Left renal pelvis (tissue), 4 donors: ENCODE measurements around the gene NTRK1. TPM values are rescaled to one million over a fixed set of nuclear protein-coding genes. Genes with fewer than 3 reads are reported as not detected.
"Not testable (repeated sequence)": the region's sequence is repeated elsewhere in the genome, so short reads cannot be mapped to it uniquely, and the experiment has no call there.

Experiments
- DNase-seq, 4 donors: peaks; one replicate each; pipeline ENCODE4 v3.0.0-alpha.2; 2013; ENCODE audit warnings: low read depth in 4 of 4, low spot score in 3 of 4
- polyA plus RNA-seq, 4 donors: library from polyadenylated mRNA; unstranded; fragments of 120-200 nt; gene quantifications; one replicate each; pipeline ENCODE4 v1.2.1, GENCODE V29; 2013; ENCODE audit not compliant: insufficient read length in 4 of 4

NTRK1 gene
- polyA plus RNA-seq, 4 donors, result 1.2 to 3.1 (median 2.0) TPM

- no peak for DNase-seq
Observed at GRCh38 chr1:156910309-156910782, 49.7 kb downstream of the NTRK1 start.

GRCh38 chr1:156911577-156912298 lies 51.1 kb downstream of the NTRK1 start:
- DNase-seq, result no peak

- no peak for DNase-seq
Observed at GRCh38 chr1:156912310-156912709, 51.6 kb downstream of the NTRK1 start.

- no peak for DNase-seq
Observed at GRCh38 chr1:156912861-156913808, 52.5 kb downstream of the NTRK1 start.

- no peak for DNase-seq
Observed at GRCh38 chr1:156913809-156914387, 53.2 kb downstream of the NTRK1 start.

- DNase-seq, result no peak
Observed at GRCh38 chr1:156914440-156914856, 53.8 kb downstream of the NTRK1 start.

GRCh38 chr1:156920233-156921052 lies 59.8 kb downstream of the NTRK1 start, which contains the start of gene LRRC71:
TSS of gene LRRC71 (plus strand) at chr1:156920632. CDS start at chr1:156920804, 172 bp downstream.
- DNase-seq, result peak in 3 of 4 donors; percentile 58 to 70 (median 69)

- no peak for DNase-seq
Observed at GRCh38 chr1:156921053-156921529, 60.4 kb downstream of the NTRK1 start.

- DNase-seq, result no peak
Observed at GRCh38 chr1:156922986-156923669, 62.5 kb downstream of the NTRK1 start.

GRCh38 chr1:156923670-156924477 lies 63.2 kb downstream of the NTRK1 start:
- DNase-seq, result no peak

- no peak for DNase-seq
Observed at GRCh38 chr1:156924478-156925153, 64.0 kb downstream of the NTRK1 start.

- no peak for DNase-seq
Observed at GRCh38 chr1:156925154-156926010, 64.7 kb downstream of the NTRK1 start.

- no peak for DNase-seq
Observed at GRCh38 chr1:156926175-156926574, 65.5 kb downstream of the NTRK1 start.

- DNase-seq, result not testable (repeated sequence)
Observed at GRCh38 chr1:156926695-156927094, 66.0 kb downstream of the NTRK1 start.

- peak; percentile 44 to 49 (median 45) for DNase-seq
Observed at GRCh38 chr1:156927215-156928042, 66.8 kb downstream of the NTRK1 start.

GRCh38 chr1:156928043-156928602 lies 67.5 kb downstream of the NTRK1 start:
- no peak for DNase-seq
